HuH-7 (cell line): ENCODE data around the gene GGACT.
"Not testable (repeated sequence)": the region's sequence is repeated elsewhere in the genome, so short reads cannot be mapped to it uniquely, and the experiment has no call there.

ENCODE experiments used
- DNase-seq: peaks from one replicate; pipeline ENCODE4 v3.0.0; 2011; ENCODE audit warnings: low spot score

The GGACT gene

GRCh38 chr13:100600915-100601314 lies 12.3 kb upstream of the GGACT start:
- no peak for DNase-seq

- no peak for DNase-seq
Observed at GRCh38 chr13:100600461-100600860, 11.9 kb upstream of the GGACT start.

GRCh38 chr13:100597253-100597652 lies 8.7 kb upstream of the GGACT start:
- no peak for DNase-seq

- DNase-seq, result no peak
Observed at GRCh38 chr13:100596516-100596915, 7.9 kb upstream of the GGACT start.

- DNase-seq, result no peak
Observed at GRCh38 chr13:100594731-100595130, 6.1 kb upstream of the GGACT start.

GRCh38 chr13:100594255-100594654 lies 5.7 kb upstream of the GGACT start:
- no peak for DNase-seq

- DNase-seq, result no peak
Observed at GRCh38 chr13:100589178-100589725, 663 bp upstream of the GGACT start.

- no peak for DNase-seq
Observed at GRCh38 chr13:100584896-100585295, 3.7 kb downstream of the GGACT start.

GRCh38 chr13:100581504-100581903 lies 7.1 kb downstream of the GGACT start:
- no peak for DNase-seq

GRCh38 chr13:100581030-100581429 lies 7.6 kb downstream of the GGACT start:
- no peak for DNase-seq

GRCh38 chr13:100580045-100580444 lies 8.5 kb downstream of the GGACT start:
- no peak for DNase-seq

GRCh38 chr13:100577239-100577638 lies 11.3 kb downstream of the GGACT start:
- DNase-seq, result not testable (repeated sequence)

- peak; percentile 31 for DNase-seq
Observed at GRCh38 chr13:100573121-100573520, 15.5 kb downstream of the GGACT start.

- DNase-seq, result no peak
Observed at GRCh38 chr13:100566543-100566942, 22.0 kb downstream of the GGACT start.

GRCh38 chr13:100565286-100565685 lies 23.3 kb downstream of the GGACT start:
- no peak for DNase-seq

GRCh38 chr13:100564444-100565223 lies 24.0 kb downstream of the GGACT start:
- no peak for DNase-seq

- DNase-seq, result no peak
Observed at GRCh38 chr13:100563779-100564178, 24.8 kb downstream of the GGACT start.

- no peak for DNase-seq
Observed at GRCh38 chr13:100561599-100562204, 26.9 kb downstream of the GGACT start.

GRCh38 chr13:100561158-100561499 lies 27.5 kb downstream of the GGACT start:
- DNase-seq, result no peak

GRCh38 chr13:100560498-100561157 lies 28.0 kb downstream of the GGACT start:
- DNase-seq, result no peak

- no peak for DNase-seq
Observed at GRCh38 chr13:100559886-100560285, 28.7 kb downstream of the GGACT start.

- DNase-seq, result no peak
Observed at GRCh38 chr13:100552755-100553154, 35.8 kb downstream of the GGACT start.

- no peak for DNase-seq
Observed at GRCh38 chr13:100549316-100549715, 39.3 kb downstream of the GGACT start.
